SK-N-SH (cell line): ENCODE results near the gene DNPH1. TPM values are rescaled to one million over a fixed set of nuclear protein-coding genes. Genes with fewer than 3 reads are reported as not detected.

Experiments
- CTCF ChIA-PET: fragments of 300-600, 350-600 bp; formaldehyde crosslinking; extraction: SDS; loops from one replicate; lab custom pipeline; 2021; lab: Yijun Ruan, JAX
- POLR2A ChIA-PET: fragments of 350-600 bp; sonication (Branson Sonifier 250); formaldehyde crosslinking; extraction: SDS; loops from one replicate; lab custom pipeline; 2020; ENCODE audit warnings: antibody characterized with exemption, inconsistent platforms; lab: Yijun Ruan, JAX
- DNase-seq: peaks from one replicate; pipeline ENCODE4 v3.0.0; 2012
- H2AFZ ChIP-seq: fragments of 200-600 bp; sonication (generic); 2 replicates; pipeline ENCODE4 v1.8.1; 2016; ENCODE audit warnings: antibody characterized with exemption, mild to moderate bottlenecking, low read depth
- H3F3A ChIP-seq: fragments of 200-600 bp; sonication (generic); replicated peaks from 2 replicates; pipeline ENCODE3; 2016; ENCODE audit warnings: antibody characterized with exemption, mild to moderate bottlenecking; ENCODE audit not compliant: insufficient read depth
- H3K27ac ChIP-seq, 2 experiments: fragments of 200-500 bp in 1 of 2; fragments of 200-600 bp in 1 of 2; sonication (Bioruptor generic) in 1 of 2; sonication (generic), shearing (Covaris generic) in 1 of 2; 2 replicates each; pipeline versions ENCODE4 v1.5.1 to v1.6.1; 2014 to 2016; ENCODE audit warnings: low read depth in 2 of 2, inconsistent platforms in 1 of 2, low read length in 1 of 2, mild to moderate bottlenecking in 1 of 2, mixed read lengths in 1 of 2
- H3K27me3 ChIP-seq: fragments of 200-600 bp; sonication (generic), shearing (Covaris generic); 2 replicates; pipeline ENCODE4 v1.6.1; 2016; ENCODE audit warnings: mixed run types; ENCODE audit not compliant: insufficient read depth
- H3K36me3 ChIP-seq, 2 experiments: fragments of 200-500 bp in 1 of 2; fragments of 200-600 bp in 1 of 2; sonication (Bioruptor generic) in 1 of 2; sonication (generic) in 1 of 2; replicated peaks in 1 of 2; 2 replicates each; pipeline versions ENCODE3 to v1.5.1; 2014 to 2016; ENCODE audit warnings: low read length in 1 of 2, mild to moderate bottlenecking in 1 of 2; ENCODE audit not compliant: insufficient read depth in 2 of 2, control insufficient read depth in 1 of 2
- H3K4me1 ChIP-seq, 2 experiments: fragments of 200-500 bp in 1 of 2; fragments of 200-600 bp in 1 of 2; sonication (Bioruptor generic) in 1 of 2; sonication (generic), shearing (Covaris generic) in 1 of 2; 2 replicates each; pipeline versions ENCODE4 v1.5.1 to v1.6.1; 2014 to 2016; ENCODE audit warnings: low read depth in 1 of 2, low read length in 1 of 2, mixed run types in 1 of 2; ENCODE audit not compliant: insufficient read depth in 2 of 2, control insufficient read depth in 1 of 2
- H3K4me2 ChIP-seq: fragments of 200-600 bp; sonication (generic), shearing (Covaris generic); 2 replicates; pipeline ENCODE4 v1.6.1; 2017; ENCODE audit warnings: mixed run types
- H3K4me3 ChIP-seq, 2 experiments: fragments of 200-500 bp in 1 of 2; fragments of 200-600 bp in 1 of 2; sonication (Bioruptor generic) in 1 of 2; sonication (generic), shearing (Covaris generic) in 1 of 2; 2 replicates each; pipeline versions ENCODE4 v1.5.1 to v1.8.1; 2014 to 2016; ENCODE audit warnings: low read depth in 2 of 2, inconsistent platforms in 1 of 2, low read length in 1 of 2, mild to moderate bottlenecking in 1 of 2, mixed read lengths in 1 of 2, moderate library complexity in 1 of 2
- H3K79me2 ChIP-seq: fragments of 200-600 bp; sonication (generic); 2 replicates; pipeline ENCODE4 v1.8.1; 2017; ENCODE audit warnings: mild to moderate bottlenecking; ENCODE audit not compliant: insufficient read depth
- H3K9ac ChIP-seq: fragments of 200-600 bp; sonication (generic); 2 replicates; pipeline ENCODE4 v1.6.1; 2017; ENCODE audit warnings: mixed run types
- H3K9me2 ChIP-seq: fragments of 200-600 bp; sonication (generic); 2 replicates; pipeline ENCODE4 v1.6.1; 2017; ENCODE audit warnings: mixed run types
- H3K9me3 ChIP-seq: fragments of 200-600 bp; sonication (generic); 2 replicates; pipeline ENCODE4 v1.6.1; 2017; ENCODE audit warnings: mixed run types, mild to moderate bottlenecking, moderate library complexity
- H4K20me1 ChIP-seq: fragments of 200-600 bp; sonication (generic); 2 replicates; pipeline ENCODE4 v1.6.1; 2017; ENCODE audit warnings: mild to moderate bottlenecking, mixed run types; ENCODE audit not compliant: insufficient read depth
- CHD2 ChIP-seq: fragments of 150-350 bp; IDR thresholded peaks from 2 replicates; pipeline ENCODE4 v1.6.1; 2018; ENCODE audit warnings: low read length; ENCODE audit not compliant: partially characterized antibody
- EZH2phosphoT487 ChIP-seq: fragments of 200-600 bp; sonication (generic); IDR thresholded peaks from 2 replicates; pipeline ENCODE4 v1.6.1; 2017; ENCODE audit warnings: low read depth, mixed run types, mild to moderate bottlenecking, antibody characterized with exemption, moderate library complexity, borderline replicate concordance
- FOSL2 ChIP-seq: IDR thresholded peaks from 2 replicates; pipeline ENCODE4 v1.4.0; 2012; ENCODE audit warnings: low read depth, mild to moderate bottlenecking, moderate library complexity, borderline replicate concordance
- FOXJ3 ChIP-seq: sonication (generic); formaldehyde crosslinking; IDR thresholded peaks from 2 replicates; pipeline ENCODE4 v1.5.1; 2020; ENCODE audit warnings: mild to moderate bottlenecking, missing genetic modification reagents
- FOXM1 ChIP-seq: IDR thresholded peaks from 2 replicates; pipeline ENCODE4 v1.4.0; 2012; ENCODE audit warnings: low read depth, mild to moderate bottlenecking
- GATA2 ChIP-seq: sonication (generic); formaldehyde crosslinking; IDR thresholded peaks from 2 replicates; pipeline ENCODE4 v1.5.0; 2020; ENCODE audit warnings: mild to moderate bottlenecking, missing genetic modification reagents
- JUND ChIP-seq: IDR thresholded peaks from 2 replicates; pipeline ENCODE4 v1.4.0; 2012
- MAX ChIP-seq: IDR thresholded peaks from 2 replicates; pipeline ENCODE4 v1.4.0; 2012; ENCODE audit warnings: low read depth
- MXI1 ChIP-seq: IDR thresholded peaks from 2 replicates; pipeline ENCODE4 v1.6.1; 2012; ENCODE audit warnings: mild to moderate bottlenecking, low read depth, low read length, improper control_type of control experiment
- NFIC ChIP-seq: IDR thresholded peaks from 2 replicates; pipeline ENCODE4 v1.4.0; 2012; ENCODE audit warnings: borderline replicate concordance
- POLR2AphosphoS5 ChIP-seq: IDR thresholded peaks from 2 replicates; pipeline ENCODE4 v1.6.1; 2012; ENCODE audit warnings: low read depth, low read length
- RAD21 ChIP-seq: IDR thresholded peaks from 2 replicates; pipeline ENCODE4 v1.6.1; 2012; ENCODE audit warnings: mild to moderate bottlenecking, low read length
- RFX5 ChIP-seq: IDR thresholded peaks from 2 replicates; pipeline ENCODE4 v1.6.1; 2012; ENCODE audit warnings: mild to moderate bottlenecking, improper control_type of control experiment, low read length
- SMC3 ChIP-seq: IDR thresholded peaks from 2 replicates; pipeline ENCODE4 v1.6.1; 2012; ENCODE audit warnings: low read depth, low read length, improper control_type of control experiment
- TCF12 ChIP-seq: IDR thresholded peaks from 2 replicates; pipeline ENCODE4 v1.4.0; 2012
- TEAD4 ChIP-seq: IDR thresholded peaks from 2 replicates; pipeline ENCODE4 v1.4.0; 2012; ENCODE audit warnings: mild to moderate bottlenecking, borderline replicate concordance; ENCODE audit not compliant: insufficient read depth
- USF1 ChIP-seq: IDR thresholded peaks from 2 replicates; pipeline ENCODE4 v1.4.0; 2012; ENCODE audit warnings: low read depth, borderline replicate concordance
- YY1 ChIP-seq: IDR thresholded peaks from 2 replicates; pipeline ENCODE4 v1.4.0; 2012; ENCODE audit warnings: low read depth, mild to moderate bottlenecking
- WGBS: methylation state at CpG from one replicate; pipeline ENCODE4 v1.1.6; 2017; ENCODE audit warnings: low lambda C conversion rate; 5-methylcytosine and 5-hydroxymethylcytosine counted together
- polyA plus RNA-seq, 3 experiments: library from polyadenylated mRNA; depleted of rRNA; stranded (reverse); fragments of >200 nt; gene quantifications; 2 replicates each; pipeline ENCODE4 v1.2.3, GENCODE V29; 2012
- TF ChIP-seq, protein P1 (sequence below): IDR thresholded peaks from 2 replicates; pipeline ENCODE4 v1.4.0; 2012; ENCODE audit warnings: low read depth, borderline replicate concordance
- TF ChIP-seq, protein P2 (sequence below): fragments of 150-350 bp; IDR thresholded peaks from 2 replicates; pipeline ENCODE4 v1.6.1; 2016; ENCODE audit warnings: mild to moderate bottlenecking, low read depth, low read length

DNPH1 gene
- polyA plus RNA-seq, 1 of the 3 experiments (the other 2 are of a cell fraction): 287 TPM

DNA sequence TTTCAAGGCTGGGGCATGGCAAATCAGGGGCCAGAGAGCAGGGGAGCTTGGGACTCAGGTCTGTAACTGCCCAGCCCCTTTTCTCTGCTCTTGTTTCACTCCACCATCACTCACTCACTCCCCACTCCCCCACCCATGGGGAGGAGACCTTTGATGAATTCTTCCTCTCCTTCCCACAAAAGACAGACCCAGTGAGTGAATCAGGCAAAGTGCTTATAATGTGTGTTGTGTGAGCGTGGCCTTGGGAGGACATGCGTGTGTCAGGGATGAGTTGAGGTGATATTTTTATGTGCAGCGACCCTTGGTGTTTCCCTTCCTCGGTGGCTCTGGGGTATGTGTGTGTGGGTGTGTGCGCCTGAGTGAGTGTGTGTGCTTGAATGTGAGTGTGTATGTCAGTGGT is 48.3 kb downstream of the DNPH1 start:
- H3K79me2 ChIP-seq: peaks cover 36% of the 10 kb centered on the region; the same call in 1 of the 2 replicates
- TF ChIP-seq USF1 (no peak), TCF12 (no peak), NFIC (no peak), RAD21 (no peak), GATA2 (CRISPR knock-in tag) (no peak), TEAD4 (no peak), SMC3 (no peak), CHD2 (no peak), JUND (no peak), FOXJ3 (no peak)
- TF ChIP-seq, protein P1, sequence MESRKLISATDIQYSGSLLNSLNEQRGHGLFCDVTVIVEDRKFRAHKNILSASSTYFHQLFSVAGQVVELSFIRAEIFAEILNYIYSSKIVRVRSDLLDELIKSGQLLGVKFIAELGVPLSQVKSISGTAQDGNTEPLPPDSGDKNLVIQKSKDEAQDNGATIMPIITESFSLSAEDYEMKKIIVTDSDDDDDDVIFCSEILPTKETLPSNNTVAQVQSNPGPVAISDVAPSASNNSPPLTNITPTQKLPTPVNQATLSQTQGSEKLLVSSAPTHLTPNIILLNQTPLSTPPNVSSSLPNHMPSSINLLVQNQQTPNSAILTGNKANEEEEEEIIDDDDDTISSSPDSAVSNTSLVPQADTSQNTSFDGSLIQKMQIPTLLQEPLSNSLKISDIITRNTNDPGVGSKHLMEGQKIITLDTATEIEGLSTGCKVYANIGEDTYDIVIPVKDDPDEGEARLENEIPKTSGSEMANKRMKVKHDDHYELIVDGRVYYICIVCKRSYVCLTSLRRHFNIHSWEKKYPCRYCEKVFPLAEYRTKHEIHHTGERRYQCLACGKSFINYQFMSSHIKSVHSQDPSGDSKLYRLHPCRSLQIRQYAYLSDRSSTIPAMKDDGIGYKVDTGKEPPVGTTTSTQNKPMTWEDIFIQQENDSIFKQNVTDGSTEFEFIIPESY: no peak
- ChIA-PET POLR2A (no interaction called here), CTCF (interaction anchor here (1.1 to 1.6 kb wide), 5 partner anchors 8 to 48 kb away, joined by 3 to 7 read pairs (median 4); partner anchors contain the start of gene SRF)
- WGBS: 90% methylated on average over 5 of the region's 5 CpGs
- DNase-seq: no peak
- H3F3A ChIP-seq: peaks cover 8% of the 10 kb centered on the region
- no peaks in the 10 kb centered on the region for H4K20me1 ChIP-seq
- H3K4me2 ChIP-seq: peak overlapping the region; percentile 80
- peaks cover 20 to 59% of the 10 kb centered on the region in 2 experiments for H3K36me3 ChIP-seq
- H3K27ac ChIP-seq: peak overlapping the region; percentile 56 to 84; a peak in 2 of 4 replicates
- peak overlapping the region; percentile 62; the same call in 1 of the 2 replicates for H3K9ac ChIP-seq
- H3K4me3 ChIP-seq: peak overlapping the region in 1 of 2 experiments; percentile 72; a peak in 1 of 4 replicates
- peaks cover 4 to 19% of the 10 kb centered on the region in 2 experiments; a peak in 2 of 4 replicates for H3K4me1 ChIP-seq
- no peaks in the 10 kb centered on the region for H3K9me3 ChIP-seq
- H2AFZ ChIP-seq: no peak overlapping the region
- H3K27me3 ChIP-seq: no peaks in the 10 kb centered on the region
- no peaks in the 10 kb centered on the region for H3K9me2 ChIP-seq

DNA sequence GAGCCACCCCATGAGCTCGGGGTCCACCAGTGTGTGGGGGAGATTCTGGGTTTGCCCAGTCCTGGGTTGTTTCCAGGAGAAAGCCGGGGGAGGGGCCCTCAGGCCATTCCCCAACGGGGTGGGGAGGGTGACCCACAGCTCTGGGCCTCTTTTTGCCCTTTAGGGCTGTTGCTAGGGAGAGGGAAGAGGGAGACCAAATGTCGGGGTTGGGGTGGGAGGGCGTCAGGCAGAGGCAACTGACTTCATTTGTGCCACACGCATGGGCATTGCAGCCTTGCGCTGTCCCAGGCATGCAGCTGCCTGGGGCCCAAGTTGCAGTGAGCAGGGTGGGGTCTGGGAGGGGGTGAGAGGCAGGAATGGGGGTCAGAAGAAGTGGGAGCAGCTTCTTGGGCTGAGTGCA is 49.2 kb downstream of the DNPH1 start:
- H3K9me2 ChIP-seq: no peaks in the 10 kb centered on the region
- CTCF ChIA-PET: interaction anchor here (1.2 to 1.6 kb wide), 4 partner anchors 7 to 49 kb away, joined by 3 to 7 read pairs (median 4); no protein-coding TSS in a partner anchor
- DNase-seq: no peak
- no peaks in the 10 kb centered on the region for H3K9me3 ChIP-seq
- H3K27me3 ChIP-seq: no peaks in the 10 kb centered on the region
- no peak overlapping the region for H3K4me3 ChIP-seq
- 78% methylated on average over 7 of the region's 7 CpGs for WGBS
- H2AFZ ChIP-seq: no peak overlapping the region
- no peak overlapping the region for H3K27ac ChIP-seq
- H3K79me2 ChIP-seq: peaks cover 45% of the 10 kb centered on the region; the same call in 1 of the 2 replicates
- H3K9ac ChIP-seq: no peak overlapping the region
- H4K20me1 ChIP-seq: peaks cover 5% of the 10 kb centered on the region; the same call in 1 of the 2 replicates
- POLR2A ChIA-PET: no interaction called here
- peaks cover 20 to 59% of the 10 kb centered on the region in 2 experiments for H3K36me3 ChIP-seq
- peaks cover 10 to 21% of the 10 kb centered on the region in 2 experiments for H3K4me1 ChIP-seq
- H3K4me2 ChIP-seq: no peak overlapping the region
- peaks cover 10% of the 10 kb centered on the region for H3F3A ChIP-seq
- TF ChIP-seq EZH2phosphoT487: no peak
- TF ChIP-seq RAD21: no peak
- TF ChIP-seq NFIC: no peak
- TF ChIP-seq MAX: no peak
- TF ChIP-seq TEAD4: no peak
- no peak for TF ChIP-seq FOSL2
- TF ChIP-seq POLR2AphosphoS5: no peak
- TF ChIP-seq GATA2 (CRISPR knock-in tag): no peak
- no peak for TF ChIP-seq TCF12
- TF ChIP-seq YY1: no peak
- TF ChIP-seq JUND: no peak
- TF ChIP-seq, protein P1: no peak
- no peak for TF ChIP-seq FOXM1
- TF ChIP-seq RFX5: no peak
- TF ChIP-seq FOXJ3: no peak
- no peak for TF ChIP-seq MXI1
- TF ChIP-seq, protein P2, sequence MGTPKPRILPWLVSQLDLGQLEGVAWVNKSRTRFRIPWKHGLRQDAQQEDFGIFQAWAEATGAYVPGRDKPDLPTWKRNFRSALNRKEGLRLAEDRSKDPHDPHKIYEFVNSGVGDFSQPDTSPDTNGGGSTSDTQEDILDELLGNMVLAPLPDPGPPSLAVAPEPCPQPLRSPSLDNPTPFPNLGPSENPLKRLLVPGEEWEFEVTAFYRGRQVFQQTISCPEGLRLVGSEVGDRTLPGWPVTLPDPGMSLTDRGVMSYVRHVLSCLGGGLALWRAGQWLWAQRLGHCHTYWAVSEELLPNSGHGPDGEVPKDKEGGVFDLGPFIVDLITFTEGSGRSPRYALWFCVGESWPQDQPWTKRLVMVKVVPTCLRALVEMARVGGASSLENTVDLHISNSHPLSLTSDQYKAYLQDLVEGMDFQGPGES: no peak
